ENCODE results near the gene MID1IP1. TPM values are rescaled to one million over a fixed set of nuclear protein-coding genes. Genes with fewer than 3 reads are reported as not detected.
A peak's percentile ranks its signal among the peaks of the same experiment; 100 is the strongest.

MID1IP1 gene
- total and polyA plus RNA-seq, 2 of the 13 experiments (the other 11 are each of a cell fraction or from before 2014, with no cell fraction given), result 35.7 to 36.1 TPM

DNA sequence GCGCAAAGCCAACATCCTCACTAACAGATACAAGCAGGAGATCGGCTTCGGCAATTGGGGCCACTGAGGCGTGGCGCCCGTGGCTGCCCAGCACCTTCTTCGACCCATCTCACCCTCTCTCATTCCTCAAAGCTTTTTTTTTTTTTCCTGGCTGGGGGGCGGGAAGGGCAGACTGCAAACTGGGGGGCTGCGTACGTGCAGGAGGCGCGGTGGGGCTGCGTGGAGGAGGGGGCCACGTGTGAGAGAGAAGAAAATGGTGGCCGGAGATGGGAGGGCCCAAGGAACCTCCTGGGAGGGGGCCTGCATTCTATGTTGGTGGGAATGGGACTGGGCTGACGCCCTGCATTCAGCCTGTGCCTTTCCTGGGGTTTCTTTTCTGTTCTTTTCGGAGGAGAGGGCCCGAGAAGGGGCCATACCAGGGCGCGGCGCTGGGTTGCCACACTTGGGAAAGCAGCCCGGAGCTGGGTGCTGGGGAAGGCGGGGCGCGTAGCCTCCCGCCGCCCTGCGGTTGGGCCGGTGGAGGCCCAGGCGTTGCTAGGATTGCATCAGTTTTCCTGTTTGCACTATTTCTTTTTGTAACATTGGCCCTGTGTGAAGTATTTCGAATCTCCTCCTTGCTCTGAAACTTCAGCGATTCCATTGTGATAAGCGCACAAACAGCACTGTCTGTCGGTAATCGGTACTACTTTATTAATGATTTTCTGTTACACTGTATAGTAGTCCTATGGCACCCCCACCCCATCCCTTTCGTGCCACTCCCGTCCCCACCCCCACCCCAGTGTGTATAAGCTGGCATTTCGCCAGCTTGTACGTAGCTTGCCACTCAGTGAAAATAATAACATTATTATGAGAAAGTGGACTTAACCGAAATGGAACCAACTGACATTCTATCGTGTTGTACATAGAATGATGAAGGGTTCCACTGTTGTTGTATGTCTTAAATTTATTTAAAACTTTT lies 4.5 kb downstream of the MID1IP1 start:
- Histone ChIP-seq H3K4me1 (ENCODE audit: insufficient read depth, low read length) (peaks cover 30% of the 10 kb centered on the region), H4K20me1 (ENCODE audit: insufficient read depth, low read length) (0 out of 2 replicates have a peak, but pooled peaks cover 2% of the 10 kb centered on the region), H3K36me3 (replicated peaks in 1 of 2; ENCODE audit: control insufficient read depth in 1 of 2, insufficient read depth in 2 of 2, low read length in 2 of 2) (no peaks in the 10 kb centered on the region), H3K9ac (ENCODE audit: insufficient read depth, low read depth, low read length) (peak overlapping the region; percentile 89), H3K27ac (ENCODE audit: extremely low read length, insufficient read depth, low read length) (peak overlapping the region; percentile 95), H3K4me3 (replicated peaks in 1 of 3; ENCODE audit: insufficient read depth in 1 of 3, low read depth in 2 of 3, low read length in 3 of 3) (peak overlapping the region; percentile 57 to 87 (median 84)), H2AFZ (ENCODE audit: low read length) (no peak overlapping the region), H3K27me3 (ENCODE audit: control insufficient read depth in 1 of 2, insufficient read depth in 2 of 2, low read length in 2 of 2) (no peaks in the 10 kb centered on the region; a peak in 1 of 5 replicates), H3K4me2 (ENCODE audit: low read depth, low read length) (peak overlapping the region; percentile 75), H3K9me3 (ENCODE audit: low read length) (no peaks in the 10 kb centered on the region), H3K79me2 (ENCODE audit: insufficient read depth, low read length) (peaks cover 32% of the 10 kb centered on the region)
- peak; percentile 41 for ATAC-seq
- peak; percentile 39 for FAIRE-seq
- ChIA-PET CTCF (ENCODE audit: low intra/inter-chr PET ratio, low total read pairs) (no interaction called here), POLR2A (interaction anchor here (0.7 to 2.6 kb wide), 6 partner anchors 85 to 344 kb away, joined by 3 to 7 read pairs (median 3); no protein-coding TSS in a partner anchor)
- DNase-seq (ENCODE audit: low spot score), result peak; percentile 56
- WGBS (ENCODE audit: low lambda C conversion rate), result under 1% methylated on average over 22 of the region's 41 CpGs
- in situ Hi-C loops (cut with HindIII; ENCODE audit: extremely low pct_ligation_motif_present, low pct_unique_long_range_greater_than_20kb) (loop anchor here (25.0 kb wide), 1 partner anchor 182 kb away; no protein-coding TSS in a partner anchor), intact Hi-C loops (cut with micrococcal nuclease; ENCODE audit: unreplicated experiment) (loop anchor here (2.0 kb wide), 1 partner anchor 85 kb away; no protein-coding TSS in a partner anchor)
- BruUV-seq (replicated peaks), result no TSS peak
- TF ChIP-seq XRCC5 (optimal IDR thresholded peaks at IDR 0.05; ENCODE audit: low read length) (no peak), ZNF556 (CRISPR knock-in tag; IDR thresholded peaks at IDR 0.05; ENCODE audit: borderline replicate concordance) (no peak), POLR2A (IDR thresholded peaks at IDR 0.05; ENCODE audit: insufficient read depth in 1 of 2, low read depth in 2 of 2, low read length in 2 of 2) (peak in 1 of 2 experiments; percentile 52; a peak in 1 of 4 replicates), RXRA (CRISPR knock-in tag; IDR thresholded peaks at IDR 0.05) (no peak), PLRG1 (conservative IDR thresholded peaks at IDR 0.05) (no peak), ZSCAN30 (CRISPR knock-in tag; IDR thresholded peaks at IDR 0.05) (no peak), PRPF4 (IDR thresholded peaks at IDR 0.05; ENCODE audit: low read depth, low read length, poor library complexity, severe bottlenecking) (no peak), ZFY (CRISPR knock-in tag; IDR thresholded peaks at IDR 0.05) (no peak), NR2F6 (IDR thresholded peaks at IDR 0.05) (no peak), NR2F6 (CRISPR knock-in tag; IDR thresholded peaks at IDR 0.05) (no peak), TEAD2 (CRISPR knock-in tag; IDR thresholded peaks at IDR 0.05) (no peak), ZMYM4 (CRISPR knock-in tag; IDR thresholded peaks at IDR 0.05) (no peak), ZNF737 (CRISPR knock-in tag; IDR thresholded peaks at IDR 0.05; ENCODE audit: borderline replicate concordance) (no peak), KAT7 (CRISPR knock-in tag; IDR thresholded peaks at IDR 0.05; ENCODE audit: borderline replicate concordance) (no peak), MED1 (CRISPR knock-in tag; IDR thresholded peaks at IDR 0.05) (0 out of 2 replicates have a peak, but pooled peaks have one; percentile 17), NKX3-1 (CRISPR knock-in tag; IDR thresholded peaks at IDR 0.05) (no peak), ZNF484 (CRISPR knock-in tag; IDR thresholded peaks at IDR 0.05; ENCODE audit: borderline replicate concordance, low read depth) (no peak), ZNF235 (CRISPR knock-in tag; IDR thresholded peaks at IDR 0.05; ENCODE audit: borderline replicate concordance) (no peak), TSC22D2 (CRISPR knock-in tag; IDR thresholded peaks at IDR 0.05; ENCODE audit: borderline replicate concordance) (no peak), YEATS4 (CRISPR knock-in tag; IDR thresholded peaks at IDR 0.05; ENCODE audit: borderline replicate concordance) (no peak), HNRNPLL (IDR thresholded peaks at IDR 0.05; ENCODE audit: low read depth, low read length, poor library complexity, severe bottlenecking) (peak; percentile 8), ZNF747 (CRISPR knock-in tag; IDR thresholded peaks at IDR 0.05; ENCODE audit: borderline replicate concordance) (no peak), KDM2A (CRISPR knock-in tag; IDR thresholded peaks at IDR 0.05; ENCODE audit: borderline replicate concordance, low read depth) (no peak)
- TF ChIP-seq, protein P1, sequence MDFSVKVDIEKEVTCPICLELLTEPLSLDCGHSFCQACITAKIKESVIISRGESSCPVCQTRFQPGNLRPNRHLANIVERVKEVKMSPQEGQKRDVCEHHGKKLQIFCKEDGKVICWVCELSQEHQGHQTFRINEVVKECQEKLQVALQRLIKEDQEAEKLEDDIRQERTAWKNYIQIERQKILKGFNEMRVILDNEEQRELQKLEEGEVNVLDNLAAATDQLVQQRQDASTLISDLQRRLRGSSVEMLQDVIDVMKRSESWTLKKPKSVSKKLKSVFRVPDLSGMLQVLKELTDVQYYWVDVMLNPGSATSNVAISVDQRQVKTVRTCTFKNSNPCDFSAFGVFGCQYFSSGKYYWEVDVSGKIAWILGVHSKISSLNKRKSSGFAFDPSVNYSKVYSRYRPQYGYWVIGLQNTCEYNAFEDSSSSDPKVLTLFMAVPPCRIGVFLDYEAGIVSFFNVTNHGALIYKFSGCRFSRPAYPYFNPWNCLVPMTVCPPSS (IDR thresholded peaks at IDR 0.05), result no peak
- TF ChIP-seq, protein P2, sequence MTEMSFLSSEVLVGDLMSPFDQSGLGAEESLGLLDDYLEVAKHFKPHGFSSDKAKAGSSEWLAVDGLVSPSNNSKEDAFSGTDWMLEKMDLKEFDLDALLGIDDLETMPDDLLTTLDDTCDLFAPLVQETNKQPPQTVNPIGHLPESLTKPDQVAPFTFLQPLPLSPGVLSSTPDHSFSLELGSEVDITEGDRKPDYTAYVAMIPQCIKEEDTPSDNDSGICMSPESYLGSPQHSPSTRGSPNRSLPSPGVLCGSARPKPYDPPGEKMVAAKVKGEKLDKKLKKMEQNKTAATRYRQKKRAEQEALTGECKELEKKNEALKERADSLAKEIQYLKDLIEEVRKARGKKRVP (CRISPR knock-in tag; IDR thresholded peaks at IDR 0.05), result peak; percentile 80 to 94; a peak in 3 of 4 replicates
